ENCODE data around the gene OSBPL1A. TPM values are rescaled to one million over a fixed set of nuclear protein-coding genes. Genes with fewer than 3 reads are reported as not detected.

OSBPL1A gene
- total RNA-seq, 4 donors from 2014 or later = 61.5 to 227 (median 98.7) TPM

DNA sequence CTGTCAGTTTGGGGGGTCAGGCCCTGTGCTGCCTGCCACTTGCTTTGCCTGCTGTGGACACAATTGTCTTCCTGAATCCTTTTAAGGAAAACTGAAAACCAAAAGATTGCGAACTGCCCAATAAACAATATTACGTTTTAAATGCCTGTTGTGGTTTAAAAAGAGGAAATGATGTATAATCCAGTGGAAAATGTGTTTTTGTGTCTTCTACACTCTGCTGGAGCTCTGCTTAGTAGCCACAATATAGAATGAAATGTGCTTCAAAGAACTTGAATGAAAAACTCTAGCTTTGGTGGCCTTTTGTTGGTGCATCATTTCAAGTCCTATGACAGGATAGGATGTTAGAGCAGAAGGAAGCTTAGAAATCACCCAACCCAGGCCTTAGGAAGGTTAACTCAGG, 282.0 kb downstream of the OSBPL1A start:
- H3K4me3 ChIP-seq = no peak overlapping the region
- no peaks in the 10 kb centered on the region for H3K36me3 ChIP-seq
- no peaks in the 10 kb centered on the region for H3K27me3 ChIP-seq
- intact Hi-C loops (cut with DNase I; ENCODE audit: low total_unique reads) = loop anchor here (5.0 to 10.0 kb wide), 4 partner anchors 38 to 491 kb away; no protein-coding TSS in a partner anchor
- DNase-seq = no peak
- no peaks in the 10 kb centered on the region for H3K9me3 ChIP-seq
- H3K27ac ChIP-seq = no peak overlapping the region
- TF ChIP-seq POLR2A (IDR thresholded peaks at IDR 0.05) = no peak
- TF ChIP-seq, protein P1, sequence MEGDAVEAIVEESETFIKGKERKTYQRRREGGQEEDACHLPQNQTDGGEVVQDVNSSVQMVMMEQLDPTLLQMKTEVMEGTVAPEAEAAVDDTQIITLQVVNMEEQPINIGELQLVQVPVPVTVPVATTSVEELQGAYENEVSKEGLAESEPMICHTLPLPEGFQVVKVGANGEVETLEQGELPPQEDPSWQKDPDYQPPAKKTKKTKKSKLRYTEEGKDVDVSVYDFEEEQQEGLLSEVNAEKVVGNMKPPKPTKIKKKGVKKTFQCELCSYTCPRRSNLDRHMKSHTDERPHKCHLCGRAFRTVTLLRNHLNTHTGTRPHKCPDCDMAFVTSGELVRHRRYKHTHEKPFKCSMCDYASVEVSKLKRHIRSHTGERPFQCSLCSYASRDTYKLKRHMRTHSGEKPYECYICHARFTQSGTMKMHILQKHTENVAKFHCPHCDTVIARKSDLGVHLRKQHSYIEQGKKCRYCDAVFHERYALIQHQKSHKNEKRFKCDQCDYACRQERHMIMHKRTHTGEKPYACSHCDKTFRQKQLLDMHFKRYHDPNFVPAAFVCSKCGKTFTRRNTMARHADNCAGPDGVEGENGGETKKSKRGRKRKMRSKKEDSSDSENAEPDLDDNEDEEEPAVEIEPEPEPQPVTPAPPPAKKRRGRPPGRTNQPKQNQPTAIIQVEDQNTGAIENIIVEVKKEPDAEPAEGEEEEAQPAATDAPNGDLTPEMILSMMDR (IDR thresholded peaks at IDR 0.05 in 4 of 5, conservative IDR thresholded peaks at IDR 0.05 in 1 of 5) = no peak
- no peaks in the 10 kb centered on the region for H3K4me1 ChIP-seq
- in situ Hi-C loops (cut with MboI; ENCODE audit: low sequenced_read_pairs in 4 of 4) = loop anchor here in 1 of 4 donors (25.0 kb wide), 1 partner anchor 478 kb away; no protein-coding TSS in a partner anchor
- no peak for ATAC-seq

DNA sequence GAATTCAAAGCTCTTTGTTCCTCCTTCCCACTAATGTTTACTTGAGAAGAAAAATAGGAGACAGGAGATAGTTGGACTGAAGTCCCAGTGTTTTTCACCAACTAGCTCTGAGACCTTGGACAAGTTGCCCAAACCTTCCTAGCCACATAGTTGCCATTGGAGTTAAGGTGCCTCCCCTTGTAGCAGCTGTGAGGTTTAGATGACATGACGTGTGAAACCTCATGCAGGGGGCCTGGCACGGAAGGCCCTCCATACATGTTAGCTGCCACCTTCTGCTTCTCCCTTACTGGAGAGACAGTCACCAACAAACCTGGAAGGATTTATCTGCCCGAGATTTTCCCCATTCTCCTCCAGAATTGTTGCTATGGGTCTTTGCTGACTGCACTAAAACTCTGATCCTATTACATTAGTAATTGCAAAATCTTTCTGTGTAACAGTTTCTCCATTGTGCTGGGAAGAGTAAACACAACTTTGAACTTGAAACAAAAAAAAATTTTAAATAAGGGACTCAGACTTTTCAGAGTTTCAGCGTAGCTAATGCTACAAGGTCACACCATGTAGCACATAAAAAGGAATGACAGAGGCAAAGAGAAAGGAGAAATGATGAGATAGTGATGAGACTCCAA, 282.6 kb downstream of the OSBPL1A start:
- no peak for ATAC-seq
- intact Hi-C loops (cut with DNase I; ENCODE audit: low total_unique reads) = loop anchor here (5.0 to 10.0 kb wide), 4 partner anchors 38 to 490 kb away; no protein-coding TSS in a partner anchor

DNA sequence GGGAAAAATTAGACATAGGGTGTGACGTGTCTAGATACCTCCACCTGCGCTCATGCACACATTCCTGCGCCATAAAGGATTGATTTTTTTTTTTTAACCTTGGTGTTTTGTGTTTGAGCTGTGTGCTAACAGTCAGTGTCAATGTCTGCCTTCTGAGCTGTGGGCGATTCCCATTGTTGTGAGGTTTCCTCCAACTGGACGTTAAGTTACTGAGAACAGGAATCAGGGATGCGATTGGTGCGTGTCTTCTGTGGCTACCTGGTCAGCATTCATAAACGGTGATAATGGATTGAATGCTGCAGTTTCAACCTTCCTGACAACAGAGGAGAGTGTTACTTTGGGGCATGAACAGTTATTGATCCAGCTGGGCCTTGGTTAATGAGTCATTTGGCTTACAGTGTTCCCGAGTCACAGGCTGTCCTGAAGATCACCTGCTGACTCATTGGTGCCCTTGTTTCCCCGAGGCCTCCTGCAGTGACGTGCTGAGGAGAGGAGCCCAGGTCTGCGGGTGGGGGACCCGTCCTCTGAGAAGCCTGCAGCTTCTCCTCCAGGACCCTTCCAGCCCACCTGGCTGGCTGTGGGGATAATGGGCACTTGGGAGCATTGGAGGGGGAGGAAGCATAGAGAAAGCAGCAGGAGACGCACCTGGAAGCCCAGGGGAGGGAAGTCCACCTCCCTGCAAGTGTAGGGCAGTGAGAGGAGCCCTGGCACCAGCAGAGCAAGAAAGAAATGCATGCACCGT, 284.6 kb downstream of the OSBPL1A start:
- ATAC-seq (no peak), DNase-seq (no peak)
- Histone ChIP-seq H3K36me3 (no peaks in the 10 kb centered on the region), H3K9me3 (no peaks in the 10 kb centered on the region), H3K27me3 (no peaks in the 10 kb centered on the region), H3K4me3 (no peak overlapping the region), H3K27ac (no peak overlapping the region), H3K4me1 (no peaks in the 10 kb centered on the region)
- intact Hi-C loops (cut with DNase I; ENCODE audit: low total_unique reads) (loop anchor here (10.0 kb wide), 2 partner anchors 148 to 488 kb away; no protein-coding TSS in a partner anchor), in situ Hi-C loops (cut with MboI; ENCODE audit: low sequenced_read_pairs in 4 of 4) (loop anchor here in 1 of 4 donors (25.0 kb wide), 1 partner anchor 476 kb away; no protein-coding TSS in a partner anchor)
- TF ChIP-seq, protein P1 (IDR thresholded peaks at IDR 0.05 in 4 of 5, conservative IDR thresholded peaks at IDR 0.05 in 1 of 5) = no peak
- no peak for TF ChIP-seq POLR2A (IDR thresholded peaks at IDR 0.05)

More for the DNA sequence above, 282.6 kb downstream of the OSBPL1A start:
- Histone ChIP-seq H3K27me3 (no peaks in the 10 kb centered on the region), H3K9me3 (no peaks in the 10 kb centered on the region), H3K27ac (no peak overlapping the region), H3K36me3 (no peaks in the 10 kb centered on the region), H3K4me3 (no peak overlapping the region), H3K4me1 (no peaks in the 10 kb centered on the region)
- TF ChIP-seq POLR2A (IDR thresholded peaks at IDR 0.05) = no peak
- TF ChIP-seq, protein P1 (IDR thresholded peaks at IDR 0.05 in 4 of 5, conservative IDR thresholded peaks at IDR 0.05 in 1 of 5) = no peak
- in situ Hi-C loops (cut with MboI; ENCODE audit: low sequenced_read_pairs in 4 of 4) = loop anchor here in 1 of 4 donors (25.0 kb wide), 1 partner anchor 478 kb away; no protein-coding TSS in a partner anchor
- DNase-seq = no peak

DNA sequence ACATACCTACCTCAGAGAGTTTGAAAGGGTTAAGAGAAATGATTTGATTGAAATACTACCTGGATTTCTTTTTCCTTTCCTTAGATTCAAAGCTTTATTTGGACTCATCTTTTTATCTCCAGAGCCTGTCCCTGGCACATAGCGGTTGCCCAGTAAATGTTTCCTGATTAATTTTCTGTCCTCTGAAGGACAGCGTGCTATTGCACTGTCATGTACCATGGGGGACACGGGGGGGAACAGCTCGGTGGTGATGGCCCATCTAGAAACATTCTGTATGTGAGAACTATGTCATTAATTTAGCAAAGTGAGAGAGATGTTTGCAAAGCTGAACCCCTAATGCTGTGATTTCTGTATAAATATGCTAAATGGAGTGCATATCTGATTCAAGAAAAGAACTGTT, 285.2 kb downstream of the OSBPL1A start:
- no peak for TF ChIP-seq POLR2A (IDR thresholded peaks at IDR 0.05)
- TF ChIP-seq, protein P1 (IDR thresholded peaks at IDR 0.05 in 4 of 5, conservative IDR thresholded peaks at IDR 0.05 in 1 of 5) = no peak
- H3K27ac ChIP-seq = no peak overlapping the region
- H3K9me3 ChIP-seq = no peaks in the 10 kb centered on the region
- H3K27me3 ChIP-seq = no peaks in the 10 kb centered on the region
- H3K4me3 ChIP-seq = no peak overlapping the region
- intact Hi-C loops (cut with DNase I; ENCODE audit: low total_unique reads) (loop anchor here (10.0 kb wide), 2 partner anchors 148 to 488 kb away; no protein-coding TSS in a partner anchor), in situ Hi-C loops (cut with MboI; ENCODE audit: low sequenced_read_pairs in 4 of 4) (loop anchor here in 1 of 4 donors (25.0 kb wide), 1 partner anchor 475 kb away; no protein-coding TSS in a partner anchor)
- no peaks in the 10 kb centered on the region for H3K36me3 ChIP-seq
- H3K4me1 ChIP-seq = no peaks in the 10 kb centered on the region
- no peak for ATAC-seq
- DNase-seq = no peak

Small RNA genes within 50 kb of the gene (microRNA-seq; reads per million reads assigned to microRNA genes)
- gene MIR320C2 (ENCODE audit: borderline replicate concordance in 2 of 2) = 1.2 to 3.4 reads per million in 2 donors

Other genes starting within 250 kb of the OSBPL1A start
- 10 to 100 TPM in 2 of 4 donors, 1 to 10 TPM in 2; 9.1 to 18.7 (median 11.9) TPM for gene IMPACT, start 28.8 kb upstream of the OSBPL1A start, total RNA-seq
- gene HRH4, start 62.8 kb upstream of the OSBPL1A start, total RNA-seq = not detected